Retina (tissue), 1 donor: ENCODE results near the gene HLTF.

Experiments used
- DNase-seq: peaks from one replicate; pipeline ENCODE4 v3.0.0-alpha.2; 2016

HLTF gene

DNA sequence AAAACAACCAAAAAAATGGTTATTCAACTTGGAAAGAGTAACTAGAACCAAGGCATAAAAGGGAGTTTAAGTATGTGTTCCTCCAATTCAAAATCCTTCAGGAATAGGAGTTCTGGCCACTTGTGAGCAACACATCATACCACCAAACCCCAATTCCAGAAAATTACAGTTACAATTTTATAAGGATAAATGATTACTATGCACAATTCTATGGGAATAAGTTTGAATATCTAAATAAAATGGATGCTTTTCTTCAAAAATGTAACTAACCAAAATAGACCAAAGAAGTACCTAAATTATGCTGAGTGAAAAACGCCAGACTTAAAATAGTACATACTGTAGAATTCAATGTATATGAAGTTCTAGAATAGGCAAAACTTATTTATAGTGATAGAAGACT lies 4.6 kb downstream of the HLTF start:
- DNase-seq = no peak

DNA sequence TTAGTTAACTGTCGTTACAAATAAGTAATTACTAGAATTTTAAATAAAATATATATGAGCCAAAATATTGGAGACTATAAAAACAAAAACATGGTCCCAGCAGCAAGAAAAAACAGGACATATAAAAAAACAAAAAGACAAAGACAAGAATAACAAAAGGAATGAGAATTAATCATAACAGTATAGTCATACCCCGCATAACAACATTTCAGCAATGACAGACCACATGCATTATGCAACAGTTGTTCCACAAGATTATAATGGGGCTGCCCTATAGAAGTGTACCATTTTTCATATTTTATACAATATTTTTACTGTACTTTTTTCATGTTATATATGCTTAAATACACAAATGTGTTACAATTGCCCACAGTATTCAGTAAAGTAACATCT lies 5.6 kb downstream of the HLTF start:
- no peak for DNase-seq

DNA sequence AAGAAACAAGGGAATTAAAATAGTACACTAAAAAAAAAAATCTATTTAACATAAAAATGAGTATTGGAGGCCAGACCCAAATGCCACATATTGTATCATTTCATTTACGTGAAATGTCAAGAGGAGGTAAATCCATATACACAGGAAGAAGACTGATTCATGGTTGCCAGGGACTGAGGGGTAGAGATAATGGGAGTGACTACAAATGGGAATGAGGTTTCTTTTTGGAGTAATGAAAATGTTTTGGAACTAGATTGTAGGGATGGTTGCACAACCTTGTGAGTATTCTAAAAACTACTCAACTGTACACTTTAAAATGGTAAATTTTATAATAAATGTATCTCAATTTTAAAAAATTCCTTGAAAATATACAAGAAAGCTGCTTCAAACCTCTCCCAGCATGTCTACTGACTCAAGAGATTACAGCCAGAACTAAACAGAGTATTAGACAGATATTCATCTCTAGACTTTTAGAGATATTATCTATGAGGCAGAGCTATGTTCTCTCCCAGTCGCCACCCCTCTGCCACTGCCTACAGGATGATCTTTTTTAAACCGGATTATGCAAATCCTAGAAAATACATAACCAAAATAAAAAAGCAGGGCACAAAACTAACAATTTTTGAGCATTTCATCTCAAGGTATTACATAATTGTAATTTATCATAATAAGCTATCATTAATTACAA lies 6.2 kb downstream of the HLTF start:
- no peak for DNase-seq

DNA sequence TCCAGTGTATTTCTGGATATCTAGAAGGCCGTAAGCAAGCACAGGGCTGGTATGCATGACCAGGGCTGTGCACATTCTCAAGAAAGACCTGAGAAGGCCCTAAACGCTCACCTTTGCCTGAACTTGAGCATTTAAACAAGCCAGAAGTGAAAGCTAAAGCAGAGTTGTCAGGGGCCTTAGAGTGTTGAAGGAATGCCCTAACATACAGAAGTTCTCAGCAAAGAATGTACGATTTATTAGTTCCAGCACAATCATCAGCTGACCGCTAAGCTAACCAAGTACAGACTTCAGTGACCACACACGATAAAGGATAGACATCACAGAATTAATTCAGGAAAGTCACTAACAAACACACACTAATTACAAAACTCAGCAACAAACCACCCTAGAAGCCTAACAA lies 8.7 kb downstream of the HLTF start:
- no peak for DNase-seq

DNA sequence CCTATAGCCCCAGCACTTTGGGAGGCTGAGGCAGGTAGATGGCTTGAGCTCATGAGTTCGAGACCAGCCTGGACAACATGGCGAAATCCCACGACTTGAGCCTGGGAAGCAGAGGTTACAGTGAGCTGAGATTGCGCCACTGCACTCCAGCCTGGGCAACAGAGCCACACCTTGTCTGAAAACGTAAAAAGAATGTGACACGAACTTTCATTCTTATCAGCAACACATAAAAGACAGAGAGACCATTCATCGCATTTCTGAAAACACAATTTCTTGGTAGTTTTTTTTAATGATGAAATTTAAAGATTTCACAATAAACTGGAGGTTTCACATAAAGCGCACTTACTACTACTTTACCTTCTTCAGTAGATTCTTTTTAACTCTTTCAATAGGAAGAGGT lies 18.4 kb downstream of the HLTF start:
- DNase-seq = no peak

DNA sequence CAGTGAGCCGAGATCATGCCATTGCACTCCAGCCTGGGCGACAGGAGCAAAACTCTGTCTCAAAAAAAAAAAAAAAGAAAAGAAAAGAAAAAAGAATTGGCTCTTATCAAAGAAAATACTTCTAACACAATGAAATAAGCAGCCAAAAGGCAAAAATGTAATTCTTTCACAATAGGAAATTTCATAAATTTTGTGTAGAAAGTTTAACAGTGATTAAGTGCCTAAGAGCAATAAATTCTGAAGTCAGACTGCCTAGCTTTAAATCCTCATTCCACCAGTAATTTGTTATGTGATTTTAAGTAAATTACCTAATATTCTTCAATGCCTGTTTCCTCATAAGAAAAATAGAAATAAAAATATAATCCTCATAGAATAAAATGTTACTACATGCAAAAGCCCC lies 24.6 kb downstream of the HLTF start:
- DNase-seq = no peak

DNA sequence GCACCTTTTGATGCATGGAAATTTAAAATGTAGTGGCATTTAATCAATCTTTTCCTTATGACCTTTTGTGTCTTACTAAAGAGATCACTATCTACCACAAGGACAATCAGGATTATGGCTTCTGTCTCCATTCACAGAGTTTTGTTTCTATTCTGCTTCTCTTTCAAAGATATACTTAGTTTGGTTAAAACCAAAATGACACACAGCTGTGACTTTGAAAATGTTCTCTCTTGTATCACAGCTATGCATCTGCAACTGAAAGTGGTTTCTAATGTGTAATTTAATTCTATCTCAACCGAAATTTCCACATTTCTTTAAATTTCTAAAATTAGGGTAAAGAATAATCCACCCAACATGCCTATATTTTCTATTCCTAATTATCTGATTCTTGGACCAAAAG lies 27.7 kb downstream of the HLTF start:
- no peak for DNase-seq

DNA sequence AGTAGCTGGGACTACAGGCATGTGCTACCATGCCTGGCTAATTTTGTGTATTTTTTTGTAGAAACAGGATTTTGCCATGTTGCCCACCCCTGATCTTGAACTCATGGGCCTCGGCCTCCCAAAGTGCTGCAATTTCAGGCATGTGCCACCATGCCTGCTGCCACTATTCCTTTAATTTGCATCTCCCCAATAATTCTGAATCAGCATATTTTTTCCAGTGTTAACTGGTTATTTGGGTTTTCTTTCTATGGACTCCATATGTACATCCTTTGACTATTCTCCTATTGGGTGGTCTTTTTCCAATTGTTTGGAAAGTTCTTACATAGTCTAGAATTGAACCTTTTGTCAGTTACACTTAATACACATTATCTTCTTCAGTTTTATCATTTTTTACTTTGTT lies 28.1 kb downstream of the HLTF start:
- no peak for DNase-seq

DNA sequence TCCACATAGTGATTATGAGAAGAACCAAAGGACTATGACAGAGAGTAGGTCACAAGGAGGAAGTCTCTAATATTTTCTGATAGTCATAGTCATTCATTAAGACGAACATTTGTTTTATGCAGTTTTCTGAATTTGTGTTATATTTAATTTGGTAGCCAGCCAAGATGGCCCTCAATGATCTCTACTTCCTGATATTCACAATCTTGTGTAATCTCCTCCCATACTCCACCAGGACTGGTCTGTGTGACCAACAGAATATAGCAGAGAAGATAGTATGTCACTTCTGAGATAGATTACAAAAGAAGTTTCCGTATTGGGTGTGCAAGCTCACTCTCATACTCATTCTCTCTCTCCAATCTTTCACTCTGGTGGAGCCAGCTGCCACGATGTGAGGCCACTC lies 30.8 kb downstream of the HLTF start:
- no peak for DNase-seq

DNA sequence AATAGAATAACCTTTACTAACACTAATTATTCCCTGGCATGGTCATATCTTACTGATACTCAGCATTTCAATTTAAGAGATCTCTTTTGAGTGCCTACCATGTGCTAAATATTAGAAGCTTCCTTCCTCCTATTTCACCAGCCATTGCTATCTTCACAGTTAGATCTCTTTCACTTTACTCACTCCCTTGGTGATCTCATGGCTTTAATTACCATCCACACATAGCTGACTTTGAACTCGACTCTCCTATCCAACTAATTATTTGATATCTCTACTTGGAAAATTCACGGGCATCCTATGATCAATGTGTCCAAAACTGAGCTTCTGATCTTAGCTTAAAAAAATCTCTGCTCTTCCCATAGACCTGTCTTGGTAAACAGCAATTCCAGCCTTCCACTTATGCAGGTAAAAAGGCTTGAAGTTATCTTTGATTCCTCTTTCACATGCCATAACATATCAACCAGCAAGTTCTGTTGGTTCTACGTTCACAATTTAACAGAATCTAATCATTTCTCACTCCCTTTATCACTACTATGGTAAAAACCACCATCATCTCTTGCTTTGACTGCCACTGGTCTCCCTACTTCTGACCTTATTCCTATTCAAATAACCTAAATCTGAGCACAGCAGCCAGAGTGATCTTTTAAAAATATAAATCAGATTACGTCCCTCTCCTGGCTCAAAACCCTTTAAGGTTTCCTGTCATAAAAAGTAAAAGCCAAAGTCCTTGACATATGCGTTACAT lies 41.8 kb downstream of the HLTF start:
- no peak for DNase-seq

DNA sequence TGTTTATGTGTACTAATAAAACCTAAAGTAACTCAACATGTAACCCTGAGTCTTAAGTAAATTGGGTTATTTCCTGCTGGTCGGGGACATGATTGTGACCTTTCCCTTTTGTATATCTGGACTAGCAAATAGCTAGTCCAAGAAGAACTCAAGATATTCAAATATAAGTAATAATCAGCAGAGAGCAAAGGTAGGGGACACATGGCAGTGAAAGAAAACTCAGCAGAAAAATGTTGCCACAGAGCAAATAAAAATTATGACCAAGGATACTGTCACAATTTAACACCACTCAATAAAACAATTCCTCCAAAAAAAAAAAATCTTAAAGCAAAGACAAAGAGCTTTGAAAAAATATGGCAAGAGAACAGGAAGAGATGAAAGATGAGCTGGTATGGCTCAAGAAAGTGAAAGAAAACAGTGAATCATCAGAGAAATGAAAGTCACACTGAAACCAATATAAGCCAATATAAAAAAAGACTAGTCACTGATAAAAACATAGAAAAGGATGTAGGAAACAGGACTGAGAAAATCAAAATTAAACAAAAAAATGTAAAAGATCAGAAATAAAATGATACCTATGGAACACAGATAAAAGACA lies 43.4 kb downstream of the HLTF start:
- no peak for DNase-seq

DNA sequence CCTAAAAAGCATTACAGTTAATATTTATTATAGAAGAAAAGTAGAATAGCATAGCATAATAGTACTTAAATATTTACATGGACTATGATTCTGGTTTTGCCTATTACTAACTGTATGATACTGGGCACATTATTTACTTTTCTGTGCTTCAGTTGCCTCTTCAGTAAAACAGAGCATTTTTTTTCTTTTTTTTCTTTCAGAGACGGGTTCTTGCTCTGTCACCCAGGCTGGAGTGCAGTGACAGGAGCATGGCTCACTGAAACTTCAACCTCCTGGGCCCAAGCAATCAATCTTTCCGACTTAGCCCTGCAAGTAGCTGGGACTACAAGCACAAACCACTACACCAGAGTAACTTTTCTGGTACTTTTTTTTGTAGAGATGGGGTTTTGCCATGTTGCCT lies 48.0 kb downstream of the HLTF start:
- DNase-seq = no peak

DNA sequence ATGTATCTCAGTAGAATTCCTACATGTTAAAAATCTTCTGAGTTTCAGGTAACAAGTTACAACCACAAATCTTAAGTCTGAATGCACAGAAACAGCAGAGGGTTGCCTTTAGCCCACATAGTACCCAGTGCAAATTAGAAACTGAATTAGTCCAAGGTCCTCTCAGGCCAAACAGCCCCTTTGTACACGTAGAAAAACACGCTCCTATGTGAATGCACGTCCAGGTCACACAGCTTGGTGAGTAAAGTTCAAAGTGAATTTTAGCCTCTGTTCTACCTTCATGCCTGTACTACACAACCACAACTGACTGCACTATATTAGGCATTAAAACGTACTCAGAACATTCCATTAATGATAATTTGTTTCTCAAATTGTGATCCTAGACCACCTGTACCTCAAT lies 48.6 kb downstream of the HLTF start:
- DNase-seq = no peak

DNA sequence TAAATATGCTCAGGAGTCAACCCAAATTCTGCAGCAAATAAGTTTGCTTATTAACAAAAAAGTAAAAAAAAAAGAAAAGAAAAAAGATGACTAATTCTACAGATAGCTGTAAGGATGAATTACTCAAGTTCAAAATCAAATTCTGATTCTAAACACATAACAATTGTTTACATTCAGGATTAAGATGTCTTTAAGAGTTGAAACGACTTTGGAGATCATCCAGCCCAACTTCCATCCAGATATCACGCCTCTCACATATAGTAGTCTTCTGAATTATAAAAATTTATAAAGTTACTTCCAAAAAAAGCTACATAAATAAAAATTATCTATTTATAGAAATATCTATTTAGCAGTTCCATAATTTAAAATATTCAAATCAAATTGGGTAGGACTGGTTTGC lies 55.2 kb downstream of the HLTF start:
- DNase-seq = no peak

DNA sequence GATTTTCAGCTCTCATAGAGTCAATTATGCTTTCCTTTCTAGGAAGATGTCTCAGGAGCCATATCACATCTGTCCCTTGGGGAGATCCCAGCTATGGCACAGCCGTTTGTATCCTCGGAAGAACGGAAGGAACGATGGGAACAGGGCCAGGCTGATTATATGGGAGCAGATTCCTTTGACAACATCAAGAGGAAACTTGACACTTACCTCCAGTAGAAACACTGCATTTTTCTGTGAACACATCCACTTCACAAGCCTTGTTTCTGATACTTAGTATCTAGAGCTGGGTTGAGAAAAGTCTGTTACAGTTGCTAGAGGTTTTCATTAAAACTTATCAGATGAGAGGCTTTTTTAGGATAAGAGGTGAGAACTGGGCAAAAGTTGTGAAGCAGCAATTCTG lies 59.6 kb downstream of the HLTF start:
- no peak for DNase-seq

DNA sequence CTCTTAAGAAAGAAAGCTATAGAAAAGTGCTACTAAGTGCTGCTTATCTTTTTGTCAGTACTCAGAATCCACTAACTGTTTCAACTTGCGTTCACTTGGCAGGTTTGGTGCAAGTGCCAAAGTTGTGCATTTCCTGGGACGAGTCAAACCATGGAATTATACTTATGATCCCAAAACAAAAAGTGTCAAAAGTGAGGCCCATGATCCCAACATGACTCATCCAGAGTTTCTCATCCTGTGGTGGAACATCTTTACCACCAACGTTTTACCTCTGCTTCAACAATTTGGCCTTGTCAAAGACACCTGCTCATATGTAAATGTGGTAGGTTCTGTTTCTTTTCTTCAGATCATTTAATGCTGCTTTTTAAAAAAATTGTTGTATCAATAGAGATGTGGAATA lies 62.4 kb downstream of the HLTF start:
- DNase-seq = no peak

DNA sequence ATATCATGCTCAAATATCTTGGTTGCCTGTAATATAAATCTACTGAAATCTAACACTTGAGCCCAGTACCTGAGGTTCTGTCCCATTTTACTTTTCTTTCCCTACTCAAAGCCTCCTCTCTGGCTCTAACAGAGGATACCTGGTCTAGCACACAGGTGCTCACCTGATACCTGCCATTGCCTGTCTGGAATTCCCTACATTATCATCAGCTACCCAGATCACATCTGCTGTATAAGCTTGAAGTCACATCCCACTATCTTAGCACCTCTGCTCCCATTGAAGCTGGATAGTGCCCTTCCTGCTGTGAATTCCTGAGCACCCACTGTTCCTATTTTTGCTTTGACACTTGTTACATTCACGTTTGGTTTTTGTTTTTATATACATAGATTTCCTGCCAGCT lies 64.5 kb downstream of the HLTF start:
- DNase-seq = no peak

DNA sequence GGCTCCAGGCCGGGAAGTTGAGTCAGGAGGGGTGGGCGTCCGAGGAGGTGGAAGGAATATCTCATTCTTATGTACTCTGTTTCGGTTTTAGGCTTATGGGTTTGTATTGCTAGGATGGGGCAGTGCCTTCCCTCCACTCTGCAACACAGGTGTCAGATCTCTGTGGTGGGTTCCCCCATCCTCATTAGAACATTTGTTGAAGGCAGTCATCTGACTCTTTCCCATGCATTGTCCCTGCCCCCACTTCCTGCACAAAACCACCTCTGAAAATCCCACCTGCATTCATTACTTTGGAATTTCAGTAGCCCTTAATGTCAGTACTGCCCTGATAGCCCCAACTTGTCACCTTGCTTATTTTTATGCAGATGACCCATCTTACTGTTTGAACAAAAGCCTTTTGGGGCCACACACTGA lies 65.5 kb downstream of the HLTF start:
- DNase-seq = no peak

DNA sequence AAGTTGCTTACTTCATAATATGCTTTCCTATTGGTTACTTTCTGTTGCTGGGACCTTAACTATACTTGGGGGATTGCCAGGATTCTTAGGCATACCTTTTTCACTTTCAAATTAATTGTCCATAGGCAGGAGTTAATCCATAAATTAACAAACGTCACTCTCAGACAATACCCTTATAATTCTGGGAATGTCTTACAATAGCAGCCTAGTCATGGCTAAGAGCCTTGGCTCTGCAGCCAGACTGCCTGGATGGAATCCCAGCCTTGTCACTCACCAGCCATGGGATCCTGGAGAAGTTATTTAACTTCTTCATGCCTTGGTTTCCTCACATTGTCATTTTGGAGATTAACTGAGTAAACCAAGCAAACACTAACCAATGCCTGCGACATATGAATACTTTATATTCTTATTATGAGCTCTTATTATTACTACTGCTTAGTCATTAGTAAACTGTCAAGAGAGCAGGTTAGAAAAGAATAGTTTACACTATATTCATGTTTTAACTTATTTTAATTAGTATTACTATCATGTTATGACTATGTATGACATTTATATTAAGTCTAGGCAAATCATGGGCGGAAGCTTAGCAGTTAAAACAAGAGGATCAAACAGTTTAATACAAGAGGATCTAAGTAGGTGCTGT lies 66.0 kb downstream of the HLTF start:
- DNase-seq = no peak

DNA sequence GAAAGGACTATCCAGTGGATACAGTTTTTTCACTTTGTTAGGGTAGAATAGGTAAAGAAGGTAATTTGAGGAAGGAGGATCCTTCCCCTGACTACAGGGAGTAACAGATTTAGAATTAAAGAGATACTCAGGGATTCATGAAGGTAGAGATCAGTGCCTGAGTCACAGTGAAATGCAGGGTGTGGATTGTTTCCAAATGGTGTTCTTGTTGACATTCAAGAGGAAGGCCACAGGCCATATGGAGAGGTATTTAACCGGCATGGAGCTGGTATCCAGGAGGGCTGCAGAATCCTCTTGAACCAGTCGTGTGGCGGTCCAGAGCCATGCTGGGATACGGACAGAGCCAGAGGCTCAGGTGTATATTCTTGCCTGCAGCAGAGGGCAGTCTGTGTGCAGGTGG lies 66.8 kb downstream of the HLTF start:
- no peak for DNase-seq

DNA sequence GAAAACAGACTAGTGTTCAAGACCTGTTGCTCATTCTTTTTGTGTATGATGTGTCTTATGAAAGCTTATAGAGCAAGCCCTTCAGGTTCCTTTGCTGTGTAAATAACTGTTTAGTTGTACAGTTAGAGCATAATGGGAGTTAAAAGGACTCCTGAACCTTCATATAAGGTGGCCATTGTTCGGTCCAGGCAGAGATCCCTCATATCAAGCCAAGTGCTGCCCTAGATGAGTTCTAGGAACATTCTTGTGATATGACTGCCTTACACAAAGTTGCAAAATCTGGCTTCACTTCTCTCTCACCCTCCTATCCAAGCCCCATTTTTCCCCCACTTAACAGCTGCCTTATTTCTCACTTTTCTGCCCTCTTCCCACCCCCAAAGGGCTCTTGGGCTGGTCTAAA lies 68.1 kb downstream of the HLTF start:
- no peak for DNase-seq

DNA sequence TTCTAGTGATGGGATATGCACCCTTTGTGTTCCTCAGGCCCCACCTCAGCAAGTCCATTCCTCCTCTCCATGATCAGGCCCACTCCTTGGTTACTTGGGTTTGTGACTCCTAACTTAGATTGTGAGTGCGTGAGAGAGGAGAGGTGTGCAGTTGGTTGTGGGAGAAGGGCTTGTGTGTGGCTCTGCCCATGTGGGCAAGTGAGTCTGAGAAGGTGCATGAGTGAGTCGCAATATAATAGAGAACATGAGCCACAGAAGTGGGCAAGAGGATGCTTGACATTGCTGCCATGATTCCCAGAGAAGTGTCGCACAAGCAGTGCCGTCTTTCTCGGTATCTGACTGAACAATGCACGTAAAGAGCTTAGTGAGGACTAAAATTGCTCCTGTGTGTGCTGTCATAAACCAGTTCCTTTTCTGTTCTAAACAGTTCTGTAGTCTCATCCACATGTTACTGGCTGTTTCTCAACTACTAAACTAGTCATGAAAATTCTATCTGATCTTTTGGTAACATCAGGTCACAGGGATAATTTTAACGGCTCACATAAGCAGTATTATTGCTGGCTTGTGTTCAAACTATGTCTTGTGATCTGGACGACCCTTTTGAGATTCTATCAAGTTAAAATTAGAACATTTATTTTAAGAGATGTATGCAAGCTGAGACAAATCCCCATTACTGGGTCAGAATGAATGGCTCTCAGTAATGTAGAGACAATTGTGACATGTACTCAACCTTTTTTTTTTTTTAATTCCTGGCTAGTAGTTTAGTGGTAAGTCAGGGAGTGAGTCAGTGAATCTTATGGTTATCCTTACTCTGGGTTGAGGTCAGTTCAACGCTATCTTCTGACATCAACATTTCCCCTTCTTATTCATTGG lies 69.4 kb downstream of the HLTF start:
- DNase-seq = no peak

DNA sequence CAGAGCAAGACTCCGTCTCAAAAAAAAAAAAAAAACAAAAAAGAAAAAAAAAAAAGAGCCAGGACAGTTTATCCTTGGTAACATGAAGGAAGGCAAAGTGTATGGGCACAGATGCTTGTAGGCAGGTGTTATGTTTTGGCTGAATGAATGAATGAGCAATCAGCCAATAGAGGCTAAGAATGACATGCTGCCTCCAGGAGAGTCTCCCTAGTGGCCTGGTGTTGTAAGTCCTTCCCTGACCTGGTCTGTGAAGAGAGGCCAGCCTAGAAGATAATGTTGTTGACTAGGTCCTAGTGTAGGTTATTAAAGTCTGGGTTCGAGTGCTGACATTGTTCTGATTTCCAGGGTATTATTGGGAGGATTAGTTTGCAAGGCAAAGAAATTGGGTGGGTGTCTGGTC lies 70.1 kb downstream of the HLTF start:
- DNase-seq = no peak
